ENCODE measurements around the gene PGAM4. TPM values are rescaled to one million over a fixed set of nuclear protein-coding genes. Genes with fewer than 3 reads are reported as not detected.

PGAM4 gene
- polyA plus RNA-seq, 2 of the 4 experiments (the other 2 are of a cell fraction), result not detected

- H3K9me3 ChIP-seq, result no peaks in the 10 kb centered on the region
- FAIRE-seq (peak; percentile 46), DNase-seq (ENCODE audit: low read depth in 1 of 2, low spot score in 1 of 2) (no peak), ATAC-seq (no peak)
- H3K27ac ChIP-seq, result no peak overlapping the region
- TF ChIP-seq FOXS1 (CRISPR knock-in tag; IDR thresholded peaks at IDR 0.05) (no peak), BHLHE40 (IDR thresholded peaks at IDR 0.05; ENCODE audit: low read depth, low read length) (no peak), USF2 (IDR thresholded peaks at IDR 0.05) (no peak), ATOH8 (CRISPR knock-in tag; IDR thresholded peaks at IDR 0.05; ENCODE audit: low read depth) (no peak), MAX (IDR thresholded peaks at IDR 0.05) (no peak), KDM1A (IDR thresholded peaks at IDR 0.05; ENCODE audit: low read depth) (no peak), JUN (IDR thresholded peaks at IDR 0.05) (no peak)
- POLR2A ChIA-PET, result interaction anchor here (1.2 kb wide), 1 partner anchor 32 kb away, joined by 3 read pairs; the partner anchor contains the start of gene COX7B
- peaks cover under 1% of the 10 kb centered on the region; the same call in 1 of the 3 replicates for H3K4me1 ChIP-seq
- no peak overlapping the region for H3K4me3 ChIP-seq
- WGBS (ENCODE audit: missing lambda C conversion rate), result 71% methylated on average over 1 of the region's 1 CpG
- CTCF ChIA-PET, result interaction anchor here (0.9 to 1.9 kb wide), 4 partner anchors 16 to 94 kb away, joined by 3 to 7 read pairs (median 4); partner anchors contain the start of genes ATP7A and COX7B
- H3K4me2 ChIP-seq, result no peak overlapping the region
These were observed 38.9 kb downstream of the PGAM4 start for GRCh38 chrX:77930581-77930980.

GRCh38 chrX:77925764-77926163 is 43.7 kb downstream of the PGAM4 start:
- ChIA-PET POLR2A (no interaction called here), CTCF (interaction anchor here (1.6 kb wide), 1 partner anchor 14 kb away, joined by 6 read pairs; the partner anchor contains the start of gene ATP7A)
- H3K4me3 ChIP-seq, result no peak overlapping the region
- H3K9me3 ChIP-seq, result no peaks in the 10 kb centered on the region
- DNase-seq (ENCODE audit: low read depth in 1 of 2, low spot score in 1 of 2) (no peak), FAIRE-seq (no peak), ATAC-seq (no peak)
- H3K4me2 ChIP-seq, result peak overlapping the region; percentile 58
- H3K27ac ChIP-seq, result no peak overlapping the region
- H3K4me1 ChIP-seq, result peaks cover 29% of the 10 kb centered on the region; the same call in 2 of the 3 replicates
- TF ChIP-seq FOSB (CRISPR knock-in tag; IDR thresholded peaks at IDR 0.05) (no peak), MAX (IDR thresholded peaks at IDR 0.05) (no peak), RFX5 (IDR thresholded peaks at IDR 0.05) (no peak), MAZ (IDR thresholded peaks at IDR 0.05; ENCODE audit: borderline replicate concordance, low read depth, low read length) (no peak)
- WGBS (ENCODE audit: missing lambda C conversion rate), result 40% methylated on average over 3 of the region's 3 CpGs

- Histone ChIP-seq H3K27ac (0 out of 6 replicates have a peak overlapping the region, but pooled peaks of 1 of the 2 experiments have one; percentile 35), H3K9me3 (no peaks in the 10 kb centered on the region)
- CTCF ChIA-PET, result interaction anchor here (1.6 kb wide), 1 partner anchor 100 kb away, joined by 5 read pairs; no protein-coding TSS in a partner anchor
- TF ChIP-seq NPAS2 (CRISPR knock-in tag; IDR thresholded peaks at IDR 0.05; ENCODE audit: borderline replicate concordance) (no peak), SMC3 (IDR thresholded peaks at IDR 0.05) (no peak), ATOH8 (CRISPR knock-in tag; IDR thresholded peaks at IDR 0.05; ENCODE audit: low read depth) (no peak), TFCP2L1 (CRISPR knock-in tag; IDR thresholded peaks at IDR 0.05) (no peak), RFX5 (IDR thresholded peaks at IDR 0.05) (no peak), NR3C1 (IDR thresholded peaks at IDR 0.05) (no peak), FOSB (CRISPR knock-in tag; IDR thresholded peaks at IDR 0.05) (no peak), CBX8 (IDR thresholded peaks at IDR 0.05) (no peak), CHD4 (IDR thresholded peaks at IDR 0.05; ENCODE audit: borderline replicate concordance) (no peak), MYC (IDR thresholded peaks at IDR 0.05; ENCODE audit: borderline replicate concordance, low read length) (no peak), ZC3H11A (IDR thresholded peaks at IDR 0.05) (no peak), PBX3 (IDR thresholded peaks at IDR 0.05) (no peak), ELK1 (IDR thresholded peaks at IDR 0.05; ENCODE audit: low read depth, low read length) (no peak), USF2 (IDR thresholded peaks at IDR 0.05) (no peak), HEYL (CRISPR knock-in tag; IDR thresholded peaks at IDR 0.05) (no peak), NFE2L2 (conservative IDR thresholded peaks at IDR 0.05; ENCODE audit: low read length) (no peak)
These were observed 45.0 kb downstream of the PGAM4 start for GRCh38 chrX:77924320-77924859.

More at GRCh38 chrX:77924320-77924859, 45.0 kb downstream of the PGAM4 start:
- POLR2A ChIA-PET, result no interaction called here
- DNase-seq (ENCODE audit: low read depth in 1 of 2, low spot score in 1 of 2) (no peak), FAIRE-seq (no peak), ATAC-seq (no peak)
- H3K4me1 ChIP-seq, result peaks cover 29% of the 10 kb centered on the region; the same call in 2 of the 3 replicates
- H3K4me3 ChIP-seq, result no peak overlapping the region
- WGBS (ENCODE audit: missing lambda C conversion rate), result 44% methylated on average over 2 of the region's 8 CpGs
- peak overlapping the region; percentile 58 for H3K4me2 ChIP-seq

Data from A549 (cell line).